IMR-90 (cell line): ENCODE measurements around the gene GMFB. TPM values are rescaled to one million over a fixed set of nuclear protein-coding genes. Genes with fewer than 3 reads are reported as not detected.

Experiments used
- ATAC-seq: fragments of 200-7000 bp; cut with Tn5 transposase; 2 replicates; pipeline ENCODE4 v1.9.1; 2020; ENCODE audit warnings: low read depth, mild to moderate bottlenecking, moderate library complexity
- BruUV-seq: library from RNA; stranded (reverse); fragments of 400-500 nt; replicated peaks from 2 replicates; lab custom pipeline; 2021; lab: Mats Ljungman, UMichigan
- CTCF ChIA-PET: fragments of 300-600 bp; formaldehyde crosslinking; extraction: SDS; loops from one replicate; lab custom pipeline; 2021; ENCODE audit warnings: antibody characterized with exemption; lab: Yijun Ruan, JAX
- POLR2A ChIA-PET: fragments of 300-600 bp; sonication (Branson Sonifier 250); formaldehyde crosslinking; loops from one replicate; lab custom pipeline; 2022; ENCODE audit warnings: antibody characterized with exemption; ENCODE audit not compliant: unreplicated experiment; lab: Charles Lee
- DNase-seq: peaks from one replicate; pipeline ENCODE4 v3.0.0; 2013
- H2AFZ ChIP-seq: replicated peaks from 2 replicates; pipeline ENCODE3; 2013; ENCODE audit warnings: low read length, mild to moderate bottlenecking; ENCODE audit not compliant: poor library complexity
- H2AK5ac ChIP-seq: 2 replicates; pipeline ENCODE4 v1.6.1; 2013; ENCODE audit warnings: low read depth, low read length, inconsistent platforms
- H2AK9ac ChIP-seq: replicated peaks from 2 replicates; pipeline ENCODE3; 2013; ENCODE audit warnings: mild to moderate bottlenecking, low read depth, low read length, moderate library complexity; ENCODE audit not compliant: poor library complexity
- H2BK120ac ChIP-seq: 2 replicates; pipeline ENCODE4 v1.6.1; 2013; ENCODE audit warnings: low read depth, low read length, inconsistent platforms
- H2BK15ac ChIP-seq: 3 replicates; pipeline ENCODE4 v1.6.1; 2013; ENCODE audit warnings: low read depth, low read length, inconsistent platforms
- H2BK20ac ChIP-seq: 2 replicates; pipeline ENCODE4 v1.6.1; 2013; ENCODE audit warnings: low read depth, mild to moderate bottlenecking, inconsistent platforms, low read length, moderate library complexity
- H2BK5ac ChIP-seq: 2 replicates; pipeline ENCODE4 v1.6.1; 2013; ENCODE audit warnings: mild to moderate bottlenecking, low read depth, low read length, inconsistent platforms; ENCODE audit not compliant: poor library complexity, severe bottlenecking
- H3K14ac ChIP-seq: replicated peaks from 2 replicates; pipeline ENCODE4 v1.6.1; 2013; ENCODE audit warnings: low read depth, low read length, inconsistent platforms
- H3K18ac ChIP-seq: 2 replicates; pipeline ENCODE4 v1.6.1; 2013; ENCODE audit warnings: low read depth, low read length, control low read depth
- H3K23ac ChIP-seq: 2 replicates; pipeline ENCODE4 v1.6.1; 2013; ENCODE audit warnings: low read depth, low read length, inconsistent platforms
- H3K27ac ChIP-seq: 2 replicates; pipeline ENCODE4 v1.5.1; 2013; ENCODE audit warnings: mild to moderate bottlenecking, control low read depth, low read length; ENCODE audit not compliant: insufficient read depth
- H3K27me3 ChIP-seq: 2 replicates; pipeline ENCODE4 v1.6.1; 2013; ENCODE audit warnings: low read length; ENCODE audit not compliant: control insufficient read depth, insufficient read depth
- H3K36me3 ChIP-seq: 2 replicates; pipeline ENCODE4 v1.6.1; 2013; ENCODE audit warnings: low read length, mixed read lengths; ENCODE audit not compliant: control insufficient read depth, insufficient read depth
- H3K4ac ChIP-seq: 2 replicates; pipeline ENCODE4 v1.6.1; 2013; ENCODE audit warnings: low read depth, low read length, inconsistent platforms
- H3K4me1 ChIP-seq: 2 replicates; pipeline ENCODE4 v1.6.1; 2013; ENCODE audit warnings: low read length, mixed read lengths; ENCODE audit not compliant: control insufficient read depth, insufficient read depth
- H3K4me2 ChIP-seq: 2 replicates; pipeline ENCODE4 v1.6.1; 2013; ENCODE audit warnings: low read depth, mild to moderate bottlenecking, control low read depth, low read length, moderate library complexity
- H3K4me3 ChIP-seq: 2 replicates; pipeline ENCODE4 v1.5.1; 2013; ENCODE audit warnings: low read depth, mild to moderate bottlenecking, control low read depth, low read length, moderate library complexity; ENCODE audit not compliant: insufficient read depth
- H3K56ac ChIP-seq: 2 replicates; pipeline ENCODE4 v1.6.1; 2013; ENCODE audit warnings: low read length, inconsistent platforms; ENCODE audit not compliant: insufficient read depth; ENCODE audit errors: extremely low read depth
- H3K79me1 ChIP-seq, 2 experiments: 2 replicates each; pipeline ENCODE4 v1.6.1; 2013; ENCODE audit warnings: low read length in 2 of 2, inconsistent platforms in 1 of 2, low read depth in 1 of 2
- H3K9ac ChIP-seq: 2 replicates; pipeline ENCODE4 v1.6.1; 2013; ENCODE audit warnings: low read depth, low read length, control low read depth
- H3K9me1 ChIP-seq: 2 replicates; pipeline ENCODE4 v1.6.1; 2013; ENCODE audit warnings: low read length, inconsistent platforms; ENCODE audit not compliant: insufficient read depth
- H3K9me3 ChIP-seq: 2 replicates; pipeline ENCODE4 v1.6.1; 2013; ENCODE audit warnings: low read length; ENCODE audit not compliant: control insufficient read depth, insufficient read depth
- H4K20me1 ChIP-seq: 2 replicates; pipeline ENCODE4 v1.6.1; 2013; ENCODE audit warnings: low read length, inconsistent platforms; ENCODE audit not compliant: insufficient read depth
- H4K5ac ChIP-seq: 2 replicates; pipeline ENCODE4 v1.6.1; 2013; ENCODE audit warnings: mild to moderate bottlenecking, low read depth, low read length, control low read depth
- H4K8ac ChIP-seq, 2 experiments: 2 replicates each; pipeline ENCODE4 v1.6.1; 2013; ENCODE audit warnings: low read depth in 2 of 2, low read length in 2 of 2, control low read depth in 1 of 2, inconsistent platforms in 1 of 2
- H4K91ac ChIP-seq: 2 replicates; pipeline ENCODE4 v1.6.1; 2013; ENCODE audit warnings: low read depth, low read length, inconsistent platforms; ENCODE audit not compliant: insufficient read depth
- BHLHE40 ChIP-seq: fragments of 150-350 bp; IDR thresholded peaks from 2 replicates; pipeline ENCODE4 v1.6.1; 2016; ENCODE audit warnings: mild to moderate bottlenecking, low read depth, low read length
- CTCF ChIP-seq: conservative IDR thresholded peaks from 2 replicates; pipeline ENCODE4 v1.5.1; 2012; ENCODE audit warnings: mild to moderate bottlenecking, low read depth, low read length, improper control_type of control experiment
- MAZ ChIP-seq: IDR thresholded peaks from 2 replicates; pipeline ENCODE4 v1.6.1; 2012; ENCODE audit warnings: low read depth, mild to moderate bottlenecking, low read length, improper control_type of control experiment, moderate library complexity, borderline replicate concordance
- MXI1 ChIP-seq: IDR thresholded peaks from 2 replicates; pipeline ENCODE4 v1.6.1; 2012; ENCODE audit warnings: low read depth, mild to moderate bottlenecking, low read length, moderate library complexity, borderline replicate concordance
- NFE2L2 ChIP-seq: fragments of 150-350 bp; IDR thresholded peaks from 2 replicates; pipeline ENCODE4 v1.6.1; 2016; ENCODE audit warnings: low read depth, mild to moderate bottlenecking, low read length
- POLR2A ChIP-seq: IDR thresholded peaks from 2 replicates; pipeline ENCODE4 v1.6.1; 2012; ENCODE audit warnings: mild to moderate bottlenecking, low read depth, low read length
- RAD21 ChIP-seq: IDR thresholded peaks from 2 replicates; pipeline ENCODE4 v1.6.1; 2012; ENCODE audit warnings: low read length, improper control_type of control experiment
- RCOR1 ChIP-seq: IDR thresholded peaks from 2 replicates; pipeline ENCODE4 v1.6.1; 2012; ENCODE audit warnings: mild to moderate bottlenecking, low read length, improper control_type of control experiment; ENCODE audit not compliant: insufficient replicate concordance
- SMC3 ChIP-seq: fragments of 150-350 bp; IDR thresholded peaks from 2 replicates; pipeline ENCODE4 v1.6.1; 2016; ENCODE audit warnings: low read depth, mild to moderate bottlenecking, antibody characterized with exemption, low read length, moderate library complexity
- WGBS, 2 experiments: methylation state at CpG; one replicate each; pipeline versions ENCODE4 v1.1.5 to v1.1.7; 2013; ENCODE audit warnings: missing lambda C conversion rate in 2 of 2; ENCODE audit not compliant: insufficient read length in 1 of 2; ENCODE audit errors: extremely low coverage in 2 of 2; 5-methylcytosine and 5-hydroxymethylcytosine counted together
- dilution Hi-C: fragments of 300-500 bp; cut with HindIII; formaldehyde crosslinking; loops from one replicate; pipeline ENCODE4 v1.14.3; 2018; ENCODE audit warnings: low sequenced_read_pairs; ENCODE audit not compliant: unreplicated experiment
- in situ Hi-C: fragments of 300-500 bp; cut with MboI; formaldehyde crosslinking; loops from 3 replicates; pipeline ENCODE4 v1.14.3; 2019; ENCODE audit warnings: low sequenced_read_pairs, inconsistent platforms, mixed read lengths
- intact Hi-C: fragments of 100-400 bp; cut with micrococcal nuclease; formaldehyde crosslinking; loops from 2 replicates; pipeline ENCODE4 v1.10.0; 2022
- polyA plus RNA-seq, 3 experiments: library from polyadenylated mRNA; depleted of rRNA; stranded (reverse); fragments of >200 nt; gene quantifications; 2 replicates each; pipeline ENCODE4 v1.2.3, GENCODE V29; 2012; ENCODE audit warnings: low replicate concordance in 1 of 3
- total RNA-seq: library from RNA; depleted of rRNA; stranded (reverse); fragments of >200 nt; gene quantifications from 2 replicates; pipeline ENCODE4 v1.2.3, GENCODE V29; 2012
- TF ChIP-seq, protein P1 (sequence below): fragments of 150-350 bp; IDR thresholded peaks from 2 replicates; pipeline ENCODE4 v1.6.1; 2017; ENCODE audit warnings: mild to moderate bottlenecking, antibody characterized with exemption, low read length, low read depth

The GMFB gene
- total and polyA plus RNA-seq, 2 of the 4 experiments (the other 2 are of a cell fraction), result 22.4 to 59.1 TPM

GRCh38 chr14:54440873-54441868 lies 47.6 kb downstream of the GMFB start, which contains the start of gene CNIH1:
Gene CNIH1, minus strand, starts transcription at chr14:54441374. Its CDS starts 47 bp downstream, at chr14:54441327.
- Histone ChIP-seq H2BK120ac (peak within 1 kb of the TSS; percentile 71), H3K4ac (peak within 1 kb of the TSS; percentile 88), H3K4me3 (peak within 1 kb of the TSS; percentile 62), H3K9me1 (peaks cover 8% of the 10 kb centered on the region), H4K5ac (peak within 1 kb of the TSS; percentile 88), H3K27ac (peak within 1 kb of the TSS; percentile 87), H2BK15ac (peak within 1 kb of the TSS; percentile 77; the same call in 1 of the 3 replicates), H3K23ac (peak within 1 kb of the TSS; percentile 66), H4K8ac (peak within 1 kb of the TSS; percentile 55 to 92), H2BK5ac (peak within 1 kb of the TSS; percentile 87), H3K4me1 (peaks cover 8% of the 10 kb centered on the region), H4K91ac (peak within 1 kb of the TSS; percentile 87), H2AFZ (peak within 1 kb of the TSS; percentile 98), H3K14ac (peak within 1 kb of the TSS; percentile 73), H4K20me1 (peaks cover 11% of the 10 kb centered on the region), H3K56ac (peak within 1 kb of the TSS; percentile 74), H3K18ac (peak within 1 kb of the TSS; percentile 75), H3K27me3 (no peaks in the 10 kb centered on the region), H2AK9ac (peak within 1 kb of the TSS; percentile 81), H3K9me3 (no peaks in the 10 kb centered on the region), H2BK20ac (no peak within 1 kb of the TSS), H3K9ac (peak within 1 kb of the TSS; percentile 79), H3K79me1 (peaks cover 6 to 18% of the 10 kb centered on the region in 2 experiments), H2AK5ac (0 out of 2 replicates have a peak within 1 kb of the TSS, but pooled peaks have one; percentile 44), H3K4me2 (peak within 1 kb of the TSS; percentile 92), H3K36me3 (no peaks in the 10 kb centered on the region; the same call in 1 of the 2 replicates)
- peak; percentile 95 for ATAC-seq
- 1% methylated on average over 37 of the region's 100 CpGs; no CpG with 5 or more reads in 1 of the 2 experiments for WGBS, 2 experiments
- peak; percentile 89 for DNase-seq
- dilution Hi-C loops (no loop called here), intact Hi-C loops (loop anchor here (5.0 kb wide), 1 partner anchor 74 kb away; no protein-coding TSS in a partner anchor), in situ Hi-C loops (no loop called here)
- TF ChIP-seq NFE2L2, result no peak
- TF ChIP-seq CTCF, result peak; percentile 95
- TF ChIP-seq POLR2A, result peak; percentile 83; the same call in 1 of the 2 replicates
- peak; percentile 45; the same call in 1 of the 2 replicates for TF ChIP-seq RAD21
- peak; percentile 58; the same call in 1 of the 2 replicates for TF ChIP-seq MXI1
- TF ChIP-seq, protein P1, sequence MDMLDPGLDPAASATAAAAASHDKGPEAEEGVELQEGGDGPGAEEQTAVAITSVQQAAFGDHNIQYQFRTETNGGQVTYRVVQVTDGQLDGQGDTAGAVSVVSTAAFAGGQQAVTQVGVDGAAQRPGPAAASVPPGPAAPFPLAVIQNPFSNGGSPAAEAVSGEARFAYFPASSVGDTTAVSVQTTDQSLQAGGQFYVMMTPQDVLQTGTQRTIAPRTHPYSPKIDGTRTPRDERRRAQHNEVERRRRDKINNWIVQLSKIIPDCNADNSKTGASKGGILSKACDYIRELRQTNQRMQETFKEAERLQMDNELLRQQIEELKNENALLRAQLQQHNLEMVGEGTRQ, result no peak
- peak; percentile 87 for TF ChIP-seq BHLHE40
- TF ChIP-seq SMC3, result peak; percentile 39
- no peak for TF ChIP-seq RCOR1
- peak; percentile 79 for TF ChIP-seq MAZ
- POLR2A ChIA-PET, result no interaction called here
- no TSS peak for BruUV-seq
- CTCF ChIA-PET, result no interaction called here
